HepG2 (cell line): ENCODE data around the gene FAM187B. TPM values are rescaled to one million over a fixed set of nuclear protein-coding genes. Genes with fewer than 3 reads are reported as not detected.

Source experiments
- CENPX ChIP-seq: sonication (generic); formaldehyde crosslinking; IDR thresholded peaks from 2 replicates; pipeline ENCODE4 v1.9.0; 2021; ENCODE audit warnings: mild to moderate bottlenecking, missing genetic modification reagents, moderate library complexity
- EEA1 ChIP-seq: sonication (generic); formaldehyde crosslinking; IDR thresholded peaks from 2 replicates; pipeline ENCODE4 v1.5.1; 2020; ENCODE audit warnings: mild to moderate bottlenecking, missing genetic modification reagents, borderline replicate concordance
- FUBP1 ChIP-seq: sonication (generic); formaldehyde crosslinking; IDR thresholded peaks from 2 replicates; pipeline ENCODE4 v1.5.1; 2020; ENCODE audit warnings: missing genetic modification reagents, mild to moderate bottlenecking, borderline replicate concordance
- GATAD1 ChIP-seq: IDR thresholded peaks from 2 replicates; pipeline ENCODE4 v1.6.1; 2016; ENCODE audit warnings: missing genetic modification reagents, missing compliant biosample characterization
- JUN ChIP-seq: sonication (generic); formaldehyde crosslinking; IDR thresholded peaks from 2 replicates; pipeline ENCODE4 v1.4.0; 2020; ENCODE audit warnings: mild to moderate bottlenecking, missing genetic modification reagents
- KDM4B ChIP-seq: sonication (generic); formaldehyde crosslinking; IDR thresholded peaks from 2 replicates; pipeline ENCODE4 v1.4.0; 2020; ENCODE audit warnings: missing genetic modification reagents
- NONO ChIP-seq, 2 experiments: fragments of 450-650 bp in 1 of 2; sonication (generic) in 1 of 2; formaldehyde crosslinking in 1 of 2; IDR thresholded peaks in 1 of 2; conservative IDR thresholded peaks in 1 of 2; 2 replicates each; pipeline versions ENCODE4 v1.6.1 to v1.8.0; 2017 to 2022; ENCODE audit warnings: mild to moderate bottlenecking in 1 of 2, missing genetic modification reagents in 1 of 2, moderate library complexity in 1 of 2
- PHF21A ChIP-seq: sonication (generic); formaldehyde crosslinking; IDR thresholded peaks from 2 replicates; pipeline ENCODE4 v1.5.0; 2020; ENCODE audit warnings: mild to moderate bottlenecking, missing genetic modification reagents
- RNF219 ChIP-seq: sonication (generic); formaldehyde crosslinking; IDR thresholded peaks from 2 replicates; pipeline ENCODE4 v1.5.0; 2020; ENCODE audit warnings: mild to moderate bottlenecking, missing genetic modification reagents
- SALL1 ChIP-seq: sonication (generic); formaldehyde crosslinking; IDR thresholded peaks from 2 replicates; pipeline ENCODE4 v1.8.0; 2022; ENCODE audit warnings: mild to moderate bottlenecking, missing genetic modification reagents
- SRF ChIP-seq: IDR thresholded peaks from 2 replicates; pipeline ENCODE4 v1.6.1; 2011; ENCODE audit warnings: mild to moderate bottlenecking, low read depth, low read length, moderate library complexity
- TAF1 ChIP-seq: sonication (generic); formaldehyde crosslinking; IDR thresholded peaks from 2 replicates; pipeline ENCODE4 v1.4.0; 2020; ENCODE audit warnings: missing genetic modification reagents
- ZIK1 ChIP-seq: sonication (generic); formaldehyde crosslinking; IDR thresholded peaks from 2 replicates; pipeline ENCODE4 v1.5.0; 2020; ENCODE audit warnings: mild to moderate bottlenecking, low read depth, missing genetic modification reagents, borderline replicate concordance
- ZNF160 ChIP-seq: sonication (generic); formaldehyde crosslinking; IDR thresholded peaks from 2 replicates; pipeline ENCODE4 v1.8.0; 2022; ENCODE audit warnings: mild to moderate bottlenecking, inconsistent platforms, missing genetic modification reagents
- ZNF281 ChIP-seq: sonication (generic); formaldehyde crosslinking; IDR thresholded peaks from 2 replicates; pipeline ENCODE4 v1.4.0; 2020; ENCODE audit warnings: missing genetic modification reagents, borderline replicate concordance
- ZNF543 ChIP-seq: sonication (generic); formaldehyde crosslinking; IDR thresholded peaks from 2 replicates; pipeline ENCODE4 v1.4.0; 2020; ENCODE audit warnings: mild to moderate bottlenecking, missing genetic modification reagents
- ZNF549 ChIP-seq: sonication (generic); formaldehyde crosslinking; IDR thresholded peaks from 2 replicates; pipeline ENCODE4 v1.5.0; 2020; ENCODE audit warnings: missing genetic modification reagents
- ZNF629 ChIP-seq: sonication (generic); formaldehyde crosslinking; conservative IDR thresholded peaks from 2 replicates; pipeline ENCODE4 v1.5.0; 2020; ENCODE audit warnings: missing genetic modification reagents
- ZNF772 ChIP-seq: sonication (generic); formaldehyde crosslinking; IDR thresholded peaks from 2 replicates; pipeline ENCODE4 v1.5.0; 2020; ENCODE audit warnings: mild to moderate bottlenecking, missing genetic modification reagents
- ZNF782 ChIP-seq: sonication (generic); formaldehyde crosslinking; IDR thresholded peaks from 2 replicates; pipeline ENCODE4 v1.4.0; 2020; ENCODE audit warnings: missing genetic modification reagents, mild to moderate bottlenecking, borderline replicate concordance
- ZNF788 ChIP-seq: sonication (generic); formaldehyde crosslinking; IDR thresholded peaks from 2 replicates; pipeline ENCODE4 v1.5.0; 2020; ENCODE audit warnings: mild to moderate bottlenecking, missing genetic modification reagents, borderline replicate concordance
- ZNF878 ChIP-seq: sonication (generic); formaldehyde crosslinking; IDR thresholded peaks from 2 replicates; pipeline ENCODE4 v1.8.1; 2023; ENCODE audit warnings: mild to moderate bottlenecking, missing genetic modification reagents, moderate library complexity
- ZSCAN30 ChIP-seq: sonication (generic); formaldehyde crosslinking; IDR thresholded peaks from 2 replicates; pipeline ENCODE4 v1.5.0; 2020; ENCODE audit warnings: mild to moderate bottlenecking, missing genetic modification reagents
- polyA plus RNA-seq, 8 experiments: library from polyadenylated mRNA; depleted of rRNA in 3 of 8; stranded (reverse) in 7 of 8; unstranded in 1 of 8; fragments of >200 nt; fragmentation: Illumina TruSeq in 4 of 8; extraction: Trizol in 4 of 8; gene quantifications; 2 replicates each; pipeline versions ENCODE4 v1.2.1 to v1.2.3, GENCODE V29; 2011 to 2016; ENCODE audit warnings: low read depth in 4 of 8, missing spikeins in 1 of 8, mixed read lengths in 1 of 8; ENCODE audit not compliant: insufficient read depth in 1 of 8
- total RNA-seq, 5 experiments: library from RNA; depleted of rRNA; stranded (reverse); fragments of >200 nt; fragmentation: Illumina TruSeq; extraction: Trizol; gene quantifications; 2 replicates each; pipeline ENCODE4 v1.2.3, GENCODE V29; 2016; ENCODE audit warnings: low read depth in 1 of 5

FAM187B gene
- total and polyA plus RNA-seq, 2 of the 13 experiments (the other 11 are each of a cell fraction or from before 2014, with no cell fraction given): not detected

- TF ChIP-seq RNF219 (CRISPR knock-in tag): no peak
- no peak for TF ChIP-seq ZSCAN30
- peak; percentile 68; the same call in 1 of the 2 replicates for TF ChIP-seq ZNF788
- TF ChIP-seq TAF1: no peak
- no peak for TF ChIP-seq EEA1
- no peak for TF ChIP-seq ZNF782 (CRISPR knock-in tag)
- no peak for TF ChIP-seq ZNF160 (CRISPR knock-in tag)
- TF ChIP-seq GATAD1: peak; percentile 50
- TF ChIP-seq SRF: no peak
- TF ChIP-seq KDM4B (CRISPR knock-in tag): no peak
- no peak for TF ChIP-seq ZIK1 (CRISPR knock-in tag)
- no peak for TF ChIP-seq ZNF629 (CRISPR knock-in tag)
- peak; percentile 86; the same call in 1 of the 2 replicates for TF ChIP-seq ZNF281 (CRISPR knock-in tag)
- no peak for TF ChIP-seq FUBP1 (CRISPR knock-in tag)
- 0 out of 2 replicates have a peak, but pooled peaks have one; percentile 57 for TF ChIP-seq ZNF543 (CRISPR knock-in tag)
- TF ChIP-seq CENPX (CRISPR knock-in tag): no peak
- no peak for TF ChIP-seq NONO (IDR thresholded peaks at IDR 0.05)
- TF ChIP-seq NONO (CRISPR knock-in tag; conservative IDR thresholded peaks at IDR 0.05): peak; percentile 62; the same call in 1 of the 2 replicates
- 0 out of 2 replicates have a peak, but pooled peaks have one; percentile 59 for TF ChIP-seq ZNF772 (CRISPR knock-in tag)
- TF ChIP-seq ZNF878: peak; percentile 54; the same call in 1 of the 2 replicates
- no peak for TF ChIP-seq ZNF549 (CRISPR knock-in tag)
- peak; percentile 81 for TF ChIP-seq SALL1
- TF ChIP-seq PHF21A (CRISPR knock-in tag): peak; percentile 87
- no peak for TF ChIP-seq JUN (CRISPR knock-in tag)
Measured at GRCh38 chr19:35253316-35254286, 25.1 kb upstream of the FAM187B start (continued).
